ENCODE data around the gene MAD1L1.

MAD1L1 gene

GRCh38 chr7:1915956-1916600, 316.7 kb downstream of the MAD1L1 start:
- peak; percentile 93 for DNase-seq

DNA sequence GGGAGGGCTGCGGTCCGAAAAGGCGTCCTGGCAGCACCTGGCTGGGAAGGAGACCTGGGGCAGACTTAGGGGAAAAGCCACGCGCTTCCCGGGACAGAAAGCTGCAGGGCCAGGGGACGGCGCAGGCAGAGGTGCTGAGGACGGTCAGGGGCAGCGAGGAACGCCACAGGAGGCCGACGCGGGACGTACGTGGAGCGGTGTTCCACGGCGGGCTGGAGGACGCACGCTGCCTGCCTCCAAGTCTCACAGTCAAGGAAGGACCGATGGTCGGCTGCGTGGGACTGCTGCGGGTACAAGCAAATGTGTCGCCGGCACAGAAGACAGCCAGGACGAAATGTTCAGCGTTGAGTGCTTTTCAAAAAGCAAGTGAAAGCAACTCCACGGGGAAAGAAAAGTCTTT, 317.4 kb downstream of the MAD1L1 start:
- no peak for DNase-seq

GRCh38 chr7:1914743-1915142, 318.0 kb downstream of the MAD1L1 start:
- no peak for DNase-seq

GRCh38 chr7:1914321-1914720, 318.4 kb downstream of the MAD1L1 start:
- no peak for DNase-seq

- DNase-seq = no peak
Observed at GRCh38 chr7:1913466-1914282, 319.1 kb downstream of the MAD1L1 start.

- DNase-seq = peak; percentile 27
Observed at GRCh38 chr7:1912593-1913465, 319.9 kb downstream of the MAD1L1 start.

DNA sequence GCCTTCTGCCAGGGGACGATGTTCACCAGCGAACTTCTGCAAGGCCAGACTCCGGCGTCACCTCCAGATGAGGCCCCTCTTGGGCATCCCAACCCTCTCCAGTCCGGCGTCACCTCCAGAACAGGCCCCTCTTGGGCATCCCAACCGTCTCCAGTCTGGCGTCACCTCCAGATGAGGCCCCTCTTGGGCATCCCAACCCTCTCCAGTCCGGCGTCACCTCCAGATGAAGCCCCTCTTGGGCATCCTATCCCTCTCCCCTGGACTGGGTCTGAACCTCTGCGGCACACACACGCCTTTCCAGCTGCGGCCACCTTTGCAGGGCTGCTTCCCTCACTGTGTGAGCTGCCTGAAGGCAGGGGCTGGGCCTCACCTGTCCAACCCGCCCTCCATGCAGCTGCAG, 321.2 kb downstream of the MAD1L1 start:
- DNase-seq = no peak

DNA sequence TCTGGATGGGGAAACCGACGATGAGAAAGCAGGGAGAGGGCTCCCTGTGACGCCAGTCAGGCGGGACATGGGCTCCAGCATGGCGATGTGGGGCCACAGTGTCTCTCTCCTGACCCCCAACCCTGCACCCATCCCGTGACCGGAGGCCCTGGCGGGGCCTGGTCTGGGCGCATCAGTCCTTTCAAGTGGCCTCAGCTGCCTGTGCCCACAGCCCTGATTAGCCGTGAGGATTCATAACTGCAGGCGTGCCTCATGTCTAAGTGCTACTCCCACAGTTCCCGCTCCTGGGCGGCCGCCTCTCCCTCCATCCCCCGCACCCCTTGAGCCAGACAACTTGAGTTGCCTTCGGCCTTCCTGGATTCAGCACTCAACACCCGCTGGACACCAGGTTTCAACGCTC, 321.9 kb downstream of the MAD1L1 start:
- DNase-seq = no peak

- no peak for DNase-seq
Observed at GRCh38 chr7:1910081-1910685, 322.6 kb downstream of the MAD1L1 start.

GRCh38 chr7:1909476-1909875, 323.3 kb downstream of the MAD1L1 start:
- no peak for DNase-seq

GRCh38 chr7:1908823-1909420, 323.8 kb downstream of the MAD1L1 start:
- DNase-seq = no peak

DNA sequence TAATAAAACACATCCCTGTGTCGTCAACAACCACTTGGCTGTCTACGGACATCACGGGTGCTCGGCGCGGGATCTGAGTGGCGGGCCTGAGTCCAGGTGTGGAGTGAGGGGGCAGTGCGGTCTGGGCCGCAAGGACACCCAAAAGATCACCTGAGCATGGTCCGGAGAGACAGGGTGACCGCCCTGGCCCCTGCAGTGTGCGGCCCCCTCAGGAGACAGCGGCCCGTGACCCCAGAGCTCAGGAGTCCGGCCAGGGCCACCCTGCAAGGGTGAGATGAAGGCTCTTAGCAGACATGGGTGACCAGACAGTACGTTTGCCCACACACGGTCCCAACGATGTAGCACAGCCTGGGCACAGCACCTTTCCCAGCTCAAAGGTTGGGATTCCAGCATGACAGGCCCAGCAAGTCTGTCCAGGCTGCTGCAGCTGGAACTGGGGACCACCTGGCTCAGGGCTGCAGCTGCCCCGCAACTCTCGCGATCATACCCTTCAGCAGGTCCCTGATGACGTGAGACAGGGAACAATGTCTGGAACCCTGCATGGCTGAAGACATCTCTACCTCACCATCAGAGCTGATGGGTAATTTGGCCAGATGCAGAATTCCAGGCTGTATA, 324.9 kb downstream of the MAD1L1 start:
- no peak for DNase-seq

DNA sequence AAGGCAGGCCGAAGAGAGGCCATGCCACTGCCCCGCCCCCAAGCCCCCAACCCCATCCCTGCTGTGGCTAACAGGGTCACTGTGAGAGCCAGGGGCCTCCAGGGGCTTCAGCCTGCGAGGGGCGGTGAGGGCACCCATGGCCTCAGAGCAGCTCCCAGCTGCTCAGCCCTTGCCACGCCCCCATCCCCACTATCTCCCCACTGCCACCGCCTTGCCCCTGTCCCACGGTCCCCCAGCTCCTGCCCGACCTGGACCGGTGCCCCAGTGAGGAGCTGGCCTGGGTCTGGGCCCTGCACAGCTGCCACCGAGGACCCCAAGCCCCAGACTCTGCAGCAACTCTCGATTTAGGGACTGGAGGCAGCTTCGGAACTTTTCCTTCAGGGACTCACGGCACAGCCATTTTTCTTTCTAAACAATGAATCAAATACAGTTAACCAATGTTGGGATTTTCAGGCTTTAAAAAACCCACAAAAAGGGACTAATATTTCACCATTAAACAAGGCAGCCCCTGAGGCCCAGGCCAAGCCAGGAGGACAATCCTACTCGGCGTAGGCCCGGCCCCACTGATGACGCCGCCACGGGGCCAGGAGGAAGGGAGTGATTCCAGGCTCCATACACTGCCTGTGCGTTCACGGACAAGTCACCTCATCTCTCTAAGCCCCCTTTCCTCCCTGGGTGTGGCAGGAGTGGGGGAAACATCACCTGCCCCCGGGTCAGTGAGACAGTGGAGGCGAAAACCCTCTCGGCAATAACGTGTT, 325.6 kb downstream of the MAD1L1 start:
- no peak for DNase-seq

GRCh38 chr7:1906087-1906830, 326.5 kb downstream of the MAD1L1 start:
- DNase-seq = no peak

- no peak for DNase-seq
Observed at GRCh38 chr7:1902231-1902855, 330.4 kb downstream of the MAD1L1 start.

- no peak for DNase-seq
Observed at GRCh38 chr7:1901431-1902210, 331.1 kb downstream of the MAD1L1 start.

DNA sequence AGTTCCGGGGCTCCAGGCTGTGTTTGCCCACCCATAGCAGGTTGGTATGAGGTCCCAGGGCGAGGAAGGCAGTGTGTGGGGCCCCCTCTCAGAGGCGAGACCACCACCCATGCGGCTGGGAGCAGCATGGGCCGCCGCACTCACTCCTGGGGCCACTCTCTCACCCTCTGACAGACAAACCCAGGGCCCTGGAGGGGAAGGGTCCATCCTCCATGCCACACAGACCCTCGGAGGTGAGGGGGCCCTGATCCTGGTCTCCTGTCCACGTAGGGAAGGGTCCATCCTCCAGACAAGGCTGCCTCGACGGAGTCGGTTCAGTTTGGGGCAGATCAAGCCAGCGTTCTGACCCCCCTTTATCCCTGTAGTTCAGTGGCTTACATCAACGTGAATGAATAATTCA, 331.9 kb downstream of the MAD1L1 start:
- no peak for DNase-seq

DNA sequence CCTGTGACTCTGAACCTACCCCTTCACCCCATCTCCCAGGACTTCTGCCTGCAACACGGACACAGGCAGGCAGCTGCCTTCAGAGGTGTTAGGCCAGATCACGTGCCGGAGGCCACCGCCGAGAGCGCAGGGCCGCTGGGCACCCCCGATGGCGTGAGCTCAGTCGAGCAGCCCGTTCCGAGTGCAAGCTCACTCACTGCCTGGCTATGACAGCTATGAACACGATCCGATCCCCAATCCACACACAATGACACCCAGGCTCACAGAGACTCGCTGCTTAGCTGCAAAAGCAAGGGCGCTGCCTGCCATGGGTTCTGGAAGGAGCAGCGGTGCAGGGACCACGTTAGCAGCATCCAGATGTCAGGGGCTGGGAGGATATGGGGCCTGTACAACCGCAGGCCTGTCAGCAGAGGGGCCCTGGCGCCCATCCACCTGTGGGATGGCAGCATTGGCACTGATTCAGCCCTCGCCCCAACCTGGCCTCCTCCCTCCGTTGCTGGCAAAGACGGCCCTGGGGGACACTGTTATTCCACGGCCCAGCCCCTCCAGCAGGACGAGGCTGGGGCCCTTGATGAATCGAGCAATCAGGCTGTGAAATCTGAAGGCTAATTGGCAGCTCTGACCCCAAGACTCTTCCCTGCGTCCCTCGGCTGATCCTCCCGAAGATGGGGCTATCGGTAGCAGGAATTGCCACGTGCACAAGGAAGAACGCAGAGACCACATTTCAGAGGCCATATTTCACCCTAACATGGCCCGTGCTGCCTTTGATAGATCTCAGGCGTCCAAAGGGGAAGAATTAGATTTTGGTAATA, 332.6 kb downstream of the MAD1L1 start:
- no peak for DNase-seq
